IMR-90 (cell line): Measurements from ENCODE around the gene NIPAL3. TPM values are rescaled to one million over a fixed set of nuclear protein-coding genes. Genes with fewer than 3 reads are reported as not detected.

ENCODE experiments used
- ATAC-seq: fragments of 200-7000 bp; cut with Tn5 transposase; 2 replicates; pipeline ENCODE4 v1.9.1; 2020; ENCODE audit warnings: low read depth, mild to moderate bottlenecking, moderate library complexity
- BruUV-seq: library from RNA; stranded (reverse); fragments of 400-500 nt; replicated peaks from 2 replicates; lab custom pipeline; 2021; lab: Mats Ljungman, UMichigan
- CTCF ChIA-PET: fragments of 300-600 bp; formaldehyde crosslinking; extraction: SDS; loops from one replicate; lab custom pipeline; 2021; ENCODE audit warnings: antibody characterized with exemption; lab: Yijun Ruan, JAX
- POLR2A ChIA-PET: fragments of 300-600 bp; sonication (Branson Sonifier 250); formaldehyde crosslinking; loops from one replicate; lab custom pipeline; 2022; ENCODE audit warnings: antibody characterized with exemption; ENCODE audit not compliant: unreplicated experiment; lab: Charles Lee
- DNase-seq: peaks from one replicate; pipeline ENCODE4 v3.0.0; 2013
- H2AFZ ChIP-seq: replicated peaks from 2 replicates; pipeline ENCODE3; 2013; ENCODE audit warnings: low read length, mild to moderate bottlenecking; ENCODE audit not compliant: poor library complexity
- H2AK5ac ChIP-seq: 2 replicates; pipeline ENCODE4 v1.6.1; 2013; ENCODE audit warnings: low read depth, low read length, inconsistent platforms
- H2AK9ac ChIP-seq: replicated peaks from 2 replicates; pipeline ENCODE3; 2013; ENCODE audit warnings: mild to moderate bottlenecking, low read depth, low read length, moderate library complexity; ENCODE audit not compliant: poor library complexity
- H2BK120ac ChIP-seq: 2 replicates; pipeline ENCODE4 v1.6.1; 2013; ENCODE audit warnings: low read depth, low read length, inconsistent platforms
- H2BK15ac ChIP-seq: 3 replicates; pipeline ENCODE4 v1.6.1; 2013; ENCODE audit warnings: low read depth, low read length, inconsistent platforms
- H2BK20ac ChIP-seq: 2 replicates; pipeline ENCODE4 v1.6.1; 2013; ENCODE audit warnings: low read depth, mild to moderate bottlenecking, inconsistent platforms, low read length, moderate library complexity
- H2BK5ac ChIP-seq: 2 replicates; pipeline ENCODE4 v1.6.1; 2013; ENCODE audit warnings: mild to moderate bottlenecking, low read depth, low read length, inconsistent platforms; ENCODE audit not compliant: poor library complexity, severe bottlenecking
- H3K14ac ChIP-seq: replicated peaks from 2 replicates; pipeline ENCODE4 v1.6.1; 2013; ENCODE audit warnings: low read depth, low read length, inconsistent platforms
- H3K18ac ChIP-seq: 2 replicates; pipeline ENCODE4 v1.6.1; 2013; ENCODE audit warnings: low read depth, low read length, control low read depth
- H3K23ac ChIP-seq: 2 replicates; pipeline ENCODE4 v1.6.1; 2013; ENCODE audit warnings: low read depth, low read length, inconsistent platforms
- H3K27ac ChIP-seq: 2 replicates; pipeline ENCODE4 v1.5.1; 2013; ENCODE audit warnings: mild to moderate bottlenecking, control low read depth, low read length; ENCODE audit not compliant: insufficient read depth
- H3K27me3 ChIP-seq: 2 replicates; pipeline ENCODE4 v1.6.1; 2013; ENCODE audit warnings: low read length; ENCODE audit not compliant: control insufficient read depth, insufficient read depth
- H3K36me3 ChIP-seq: 2 replicates; pipeline ENCODE4 v1.6.1; 2013; ENCODE audit warnings: low read length, mixed read lengths; ENCODE audit not compliant: control insufficient read depth, insufficient read depth
- H3K4ac ChIP-seq: 2 replicates; pipeline ENCODE4 v1.6.1; 2013; ENCODE audit warnings: low read depth, low read length, inconsistent platforms
- H3K4me1 ChIP-seq: 2 replicates; pipeline ENCODE4 v1.6.1; 2013; ENCODE audit warnings: low read length, mixed read lengths; ENCODE audit not compliant: control insufficient read depth, insufficient read depth
- H3K4me2 ChIP-seq: 2 replicates; pipeline ENCODE4 v1.6.1; 2013; ENCODE audit warnings: low read depth, mild to moderate bottlenecking, control low read depth, low read length, moderate library complexity
- H3K4me3 ChIP-seq: 2 replicates; pipeline ENCODE4 v1.5.1; 2013; ENCODE audit warnings: low read depth, mild to moderate bottlenecking, control low read depth, low read length, moderate library complexity; ENCODE audit not compliant: insufficient read depth
- H3K56ac ChIP-seq: 2 replicates; pipeline ENCODE4 v1.6.1; 2013; ENCODE audit warnings: low read length, inconsistent platforms; ENCODE audit not compliant: insufficient read depth; ENCODE audit errors: extremely low read depth
- H3K79me1 ChIP-seq, 2 experiments: 2 replicates each; pipeline ENCODE4 v1.6.1; 2013; ENCODE audit warnings: low read length in 2 of 2, inconsistent platforms in 1 of 2, low read depth in 1 of 2
- H3K9ac ChIP-seq: 2 replicates; pipeline ENCODE4 v1.6.1; 2013; ENCODE audit warnings: low read depth, low read length, control low read depth
- H3K9me1 ChIP-seq: 2 replicates; pipeline ENCODE4 v1.6.1; 2013; ENCODE audit warnings: low read length, inconsistent platforms; ENCODE audit not compliant: insufficient read depth
- H3K9me3 ChIP-seq: 2 replicates; pipeline ENCODE4 v1.6.1; 2013; ENCODE audit warnings: low read length; ENCODE audit not compliant: control insufficient read depth, insufficient read depth
- H4K20me1 ChIP-seq: 2 replicates; pipeline ENCODE4 v1.6.1; 2013; ENCODE audit warnings: low read length, inconsistent platforms; ENCODE audit not compliant: insufficient read depth
- H4K5ac ChIP-seq: 2 replicates; pipeline ENCODE4 v1.6.1; 2013; ENCODE audit warnings: mild to moderate bottlenecking, low read depth, low read length, control low read depth
- H4K8ac ChIP-seq, 2 experiments: 2 replicates each; pipeline ENCODE4 v1.6.1; 2013; ENCODE audit warnings: low read depth in 2 of 2, low read length in 2 of 2, control low read depth in 1 of 2, inconsistent platforms in 1 of 2
- H4K91ac ChIP-seq: 2 replicates; pipeline ENCODE4 v1.6.1; 2013; ENCODE audit warnings: low read depth, low read length, inconsistent platforms; ENCODE audit not compliant: insufficient read depth
- BHLHE40 ChIP-seq: fragments of 150-350 bp; IDR thresholded peaks from 2 replicates; pipeline ENCODE4 v1.6.1; 2016; ENCODE audit warnings: mild to moderate bottlenecking, low read depth, low read length
- CEBPB ChIP-seq: IDR thresholded peaks from 2 replicates; pipeline ENCODE4 v1.6.1; 2012; ENCODE audit warnings: low read depth, low read length, improper control_type of control experiment
- FOS ChIP-seq: fragments of 150-350 bp; IDR thresholded peaks from 2 replicates; pipeline ENCODE4 v1.6.1; 2016; ENCODE audit warnings: low read depth, low read length
- MAFK ChIP-seq: IDR thresholded peaks from 2 replicates; pipeline ENCODE4 v1.6.1; 2012; ENCODE audit warnings: low read depth, low read length, improper control_type of control experiment
- RFX5 ChIP-seq: IDR thresholded peaks from 2 replicates; pipeline ENCODE4 v1.8.0; 2012; ENCODE audit warnings: low read depth, mild to moderate bottlenecking, low read length, moderate library complexity
- WGBS, 2 experiments: methylation state at CpG; one replicate each; pipeline versions ENCODE4 v1.1.5 to v1.1.7; 2013; ENCODE audit warnings: missing lambda C conversion rate in 2 of 2; ENCODE audit not compliant: insufficient read length in 1 of 2; ENCODE audit errors: extremely low coverage in 2 of 2; 5-methylcytosine and 5-hydroxymethylcytosine counted together
- dilution Hi-C: fragments of 300-500 bp; cut with HindIII; formaldehyde crosslinking; loops from one replicate; pipeline ENCODE4 v1.14.3; 2018; ENCODE audit warnings: low sequenced_read_pairs; ENCODE audit not compliant: unreplicated experiment
- in situ Hi-C: fragments of 300-500 bp; cut with MboI; formaldehyde crosslinking; loops from 3 replicates; pipeline ENCODE4 v1.14.3; 2019; ENCODE audit warnings: low sequenced_read_pairs, inconsistent platforms, mixed read lengths
- intact Hi-C: fragments of 100-400 bp; cut with micrococcal nuclease; formaldehyde crosslinking; loops from 2 replicates; pipeline ENCODE4 v1.10.0; 2022
- polyA plus RNA-seq, 3 experiments: library from polyadenylated mRNA; depleted of rRNA; stranded (reverse); fragments of >200 nt; gene quantifications; 2 replicates each; pipeline ENCODE4 v1.2.3, GENCODE V29; 2012; ENCODE audit warnings: low replicate concordance in 1 of 3
- total RNA-seq: library from RNA; depleted of rRNA; stranded (reverse); fragments of >200 nt; gene quantifications from 2 replicates; pipeline ENCODE4 v1.2.3, GENCODE V29; 2012
- TF ChIP-seq, protein P1 (sequence below): fragments of 150-350 bp; IDR thresholded peaks from 2 replicates; pipeline ENCODE4 v1.6.1; 2017; ENCODE audit warnings: mild to moderate bottlenecking, antibody characterized with exemption, low read length, low read depth

Gene NIPAL3
- total and polyA plus RNA-seq, 2 of the 4 experiments (the other 2 are of a cell fraction): 55.0 to 123 TPM

DNA sequence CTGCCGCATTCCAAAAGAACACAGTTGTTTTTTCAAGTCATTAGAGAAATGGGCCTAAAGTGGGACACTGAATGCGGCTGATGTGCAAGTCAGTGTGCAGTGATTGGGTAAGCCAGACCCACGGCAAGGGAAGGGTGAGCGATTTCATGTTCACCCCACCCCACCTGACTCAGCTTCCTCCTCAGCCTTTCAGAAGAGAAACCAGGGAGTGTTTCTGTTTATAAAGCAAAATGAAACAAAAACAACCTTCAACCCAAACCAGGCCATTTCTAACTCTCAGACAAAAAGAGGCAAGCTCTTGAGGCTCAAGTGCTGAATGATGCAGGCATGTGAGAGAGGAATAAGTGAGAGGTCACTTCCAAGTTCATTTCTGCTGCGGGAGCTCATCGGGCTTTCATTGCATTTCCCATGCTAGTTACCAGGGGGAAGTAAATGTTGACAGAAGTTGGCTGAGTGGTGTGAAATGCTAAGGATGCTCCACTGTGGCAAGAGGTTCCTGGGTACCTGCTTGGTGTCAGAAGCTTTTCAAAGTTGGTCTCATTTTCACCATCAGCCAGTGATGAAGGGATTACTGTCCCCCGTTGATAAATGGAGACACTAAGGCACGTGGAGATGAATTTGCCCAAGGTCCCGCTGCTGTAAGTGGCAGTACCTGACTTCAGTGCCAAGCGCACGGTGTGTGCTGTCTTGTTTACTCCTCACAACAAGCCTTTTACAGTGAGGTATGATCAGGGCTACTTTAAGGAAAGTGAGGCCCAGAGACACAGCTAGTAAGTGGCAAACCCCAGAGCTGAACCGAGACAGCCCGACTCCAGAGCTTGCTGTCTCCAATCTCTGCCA lies 31.1 kb upstream of the NIPAL3 start:
- no peaks in the 10 kb centered on the region for H3K9me3 ChIP-seq
- H3K9ac ChIP-seq: peak overlapping the region; percentile 15; the same call in 1 of the 2 replicates
- H3K14ac ChIP-seq: peak overlapping the region; percentile 34
- H4K5ac ChIP-seq: peak overlapping the region; percentile 26; the same call in 1 of the 2 replicates
- CTCF ChIA-PET: interaction anchor here (2.6 to 4.6 kb wide), 2 partner anchors 9 to 183 kb away, joined by 6 to 18 read pairs; no protein-coding TSS in a partner anchor
- DNase-seq: peak; percentile 86
- H2BK120ac ChIP-seq: peak overlapping the region; percentile 32
- H3K56ac ChIP-seq: no peak overlapping the region
- 0 out of 4 replicates have a peak, but pooled peaks cover 0 to 9% of the 10 kb centered on the region in 2 experiments for H3K79me1 ChIP-seq
- peaks cover 4% of the 10 kb centered on the region; the same call in 1 of the 2 replicates for H4K20me1 ChIP-seq
- peak overlapping the region; percentile 42; the same call in 1 of the 3 replicates for H2BK15ac ChIP-seq
- dilution Hi-C loops (no loop called here), in situ Hi-C loops (no loop called here), intact Hi-C loops (loop anchor here (10.0 kb wide), 1 partner anchor 90 kb away; no protein-coding TSS in a partner anchor)
- no peaks in the 10 kb centered on the region for H3K27me3 ChIP-seq
- H3K23ac ChIP-seq: peak overlapping the region; percentile 66; the same call in 1 of the 2 replicates
- H4K91ac ChIP-seq: peak overlapping the region; percentile 54
- POLR2A ChIA-PET: interaction anchor here (0.6 kb wide), 1 partner anchor 183 kb away, joined by 3 read pairs; no protein-coding TSS in a partner anchor
- no peak overlapping the region; the same call in 1 of the 2 replicates for H3K18ac ChIP-seq
- H2AK5ac ChIP-seq: peak overlapping the region; percentile 60; the same call in 1 of the 2 replicates
- H3K4me1 ChIP-seq: peaks cover 16% of the 10 kb centered on the region
- peak overlapping the region; percentile 27; the same call in 1 of the 2 replicates for H3K27ac ChIP-seq
- peak overlapping the region; percentile 8 for H3K4me2 ChIP-seq
- H2AFZ ChIP-seq: peak overlapping the region; percentile 44
- H3K36me3 ChIP-seq: no peaks in the 10 kb centered on the region
- no peak overlapping the region for H3K4me3 ChIP-seq
- H3K9me1 ChIP-seq: peaks cover 24% of the 10 kb centered on the region
- TF ChIP-seq, protein P1, sequence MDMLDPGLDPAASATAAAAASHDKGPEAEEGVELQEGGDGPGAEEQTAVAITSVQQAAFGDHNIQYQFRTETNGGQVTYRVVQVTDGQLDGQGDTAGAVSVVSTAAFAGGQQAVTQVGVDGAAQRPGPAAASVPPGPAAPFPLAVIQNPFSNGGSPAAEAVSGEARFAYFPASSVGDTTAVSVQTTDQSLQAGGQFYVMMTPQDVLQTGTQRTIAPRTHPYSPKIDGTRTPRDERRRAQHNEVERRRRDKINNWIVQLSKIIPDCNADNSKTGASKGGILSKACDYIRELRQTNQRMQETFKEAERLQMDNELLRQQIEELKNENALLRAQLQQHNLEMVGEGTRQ: peak; percentile 33; the same call in 1 of the 2 replicates
- no peak for TF ChIP-seq RFX5
- TF ChIP-seq CEBPB: peak; percentile 83
- peak; percentile 13; the same call in 1 of the 2 replicates for TF ChIP-seq FOS
- no peak for TF ChIP-seq BHLHE40
- peak; percentile 46; the same call in 1 of the 2 replicates for TF ChIP-seq MAFK
- no peak overlapping the region for H2AK9ac ChIP-seq
- peak overlapping the region; percentile 52 for H3K4ac ChIP-seq
- H2BK20ac ChIP-seq: 0 out of 2 replicates have a peak overlapping the region, but pooled peaks have one; percentile 29
- no TSS peak for BruUV-seq
- H4K8ac ChIP-seq: peak overlapping the region in 1 of 2 experiments; percentile 46; a peak in 1 of 4 replicates
- ATAC-seq: peak; percentile 89
- peak overlapping the region; percentile 26 for H2BK5ac ChIP-seq
- 100% methylated on average over 2 of the region's 13 CpGs; no CpG with 5 or more reads in 1 of the 2 experiments for WGBS, 2 experiments
